ENCODE results near the gene DDOST.
"Not testable (repeated sequence)": the region's sequence is repeated elsewhere in the genome, so short reads cannot be mapped to it uniquely, and the experiment has no call there.

The DDOST gene

GRCh38 chr1:20683614-20684013, 22.4 kb upstream of the DDOST start:
- DNase-seq (ENCODE audit: low spot score), result no peak
- TF ChIP-seq CTCF (IDR thresholded peaks at IDR 0.05; ENCODE audit: extremely low read depth, missing control alignments), result no peak

- no peak for DNase-seq (ENCODE audit: low spot score)
- TF ChIP-seq CTCF (IDR thresholded peaks at IDR 0.05; ENCODE audit: extremely low read depth, missing control alignments), result no peak
Observed at GRCh38 chr1:20682571-20683236, 21.5 kb upstream of the DDOST start.

GRCh38 chr1:20681999-20682398, 20.8 kb upstream of the DDOST start:
- DNase-seq (ENCODE audit: low spot score), result no peak
- no peak for TF ChIP-seq CTCF (IDR thresholded peaks at IDR 0.05; ENCODE audit: extremely low read depth, missing control alignments)

GRCh38 chr1:20680269-20680668, 19.1 kb upstream of the DDOST start:
- DNase-seq (ENCODE audit: low spot score), result no peak
- TF ChIP-seq CTCF (IDR thresholded peaks at IDR 0.05; ENCODE audit: extremely low read depth, missing control alignments), result no peak

GRCh38 chr1:20678599-20678998, 17.4 kb upstream of the DDOST start:
- no peak for TF ChIP-seq CTCF (IDR thresholded peaks at IDR 0.05; ENCODE audit: extremely low read depth, missing control alignments)
- DNase-seq (ENCODE audit: low spot score), result peak; percentile 60

- DNase-seq (ENCODE audit: low spot score), result not testable (repeated sequence)
Observed at GRCh38 chr1:20673626-20674025, 12.5 kb upstream of the DDOST start.

GRCh38 chr1:20672265-20672632, 11.1 kb upstream of the DDOST start:
- no peak for DNase-seq (ENCODE audit: low spot score)
- no peak for TF ChIP-seq CTCF (IDR thresholded peaks at IDR 0.05; ENCODE audit: extremely low read depth, missing control alignments)

- no peak for TF ChIP-seq CTCF (IDR thresholded peaks at IDR 0.05; ENCODE audit: extremely low read depth, missing control alignments)
- DNase-seq (ENCODE audit: low spot score), result no peak
Observed at GRCh38 chr1:20670936-20671335, 9.8 kb upstream of the DDOST start.

Data from GM20000 (cell line).